ENCODE results near the gene TBC1D14.
A peak's percentile ranks its signal among the peaks of the same experiment; 100 is the strongest.

Gene TBC1D14, protein sequence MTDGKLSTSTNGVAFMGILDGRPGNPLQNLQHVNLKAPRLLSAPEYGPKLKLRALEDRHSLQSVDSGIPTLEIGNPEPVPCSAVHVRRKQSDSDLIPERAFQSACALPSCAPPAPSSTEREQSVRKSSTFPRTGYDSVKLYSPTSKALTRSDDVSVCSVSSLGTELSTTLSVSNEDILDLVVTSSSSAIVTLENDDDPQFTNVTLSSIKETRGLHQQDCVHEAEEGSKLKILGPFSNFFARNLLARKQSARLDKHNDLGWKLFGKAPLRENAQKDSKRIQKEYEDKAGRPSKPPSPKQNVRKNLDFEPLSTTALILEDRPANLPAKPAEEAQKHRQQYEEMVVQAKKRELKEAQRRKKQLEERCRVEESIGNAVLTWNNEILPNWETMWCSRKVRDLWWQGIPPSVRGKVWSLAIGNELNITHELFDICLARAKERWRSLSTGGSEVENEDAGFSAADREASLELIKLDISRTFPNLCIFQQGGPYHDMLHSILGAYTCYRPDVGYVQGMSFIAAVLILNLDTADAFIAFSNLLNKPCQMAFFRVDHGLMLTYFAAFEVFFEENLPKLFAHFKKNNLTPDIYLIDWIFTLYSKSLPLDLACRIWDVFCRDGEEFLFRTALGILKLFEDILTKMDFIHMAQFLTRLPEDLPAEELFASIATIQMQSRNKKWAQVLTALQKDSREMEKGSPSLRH

DNA sequence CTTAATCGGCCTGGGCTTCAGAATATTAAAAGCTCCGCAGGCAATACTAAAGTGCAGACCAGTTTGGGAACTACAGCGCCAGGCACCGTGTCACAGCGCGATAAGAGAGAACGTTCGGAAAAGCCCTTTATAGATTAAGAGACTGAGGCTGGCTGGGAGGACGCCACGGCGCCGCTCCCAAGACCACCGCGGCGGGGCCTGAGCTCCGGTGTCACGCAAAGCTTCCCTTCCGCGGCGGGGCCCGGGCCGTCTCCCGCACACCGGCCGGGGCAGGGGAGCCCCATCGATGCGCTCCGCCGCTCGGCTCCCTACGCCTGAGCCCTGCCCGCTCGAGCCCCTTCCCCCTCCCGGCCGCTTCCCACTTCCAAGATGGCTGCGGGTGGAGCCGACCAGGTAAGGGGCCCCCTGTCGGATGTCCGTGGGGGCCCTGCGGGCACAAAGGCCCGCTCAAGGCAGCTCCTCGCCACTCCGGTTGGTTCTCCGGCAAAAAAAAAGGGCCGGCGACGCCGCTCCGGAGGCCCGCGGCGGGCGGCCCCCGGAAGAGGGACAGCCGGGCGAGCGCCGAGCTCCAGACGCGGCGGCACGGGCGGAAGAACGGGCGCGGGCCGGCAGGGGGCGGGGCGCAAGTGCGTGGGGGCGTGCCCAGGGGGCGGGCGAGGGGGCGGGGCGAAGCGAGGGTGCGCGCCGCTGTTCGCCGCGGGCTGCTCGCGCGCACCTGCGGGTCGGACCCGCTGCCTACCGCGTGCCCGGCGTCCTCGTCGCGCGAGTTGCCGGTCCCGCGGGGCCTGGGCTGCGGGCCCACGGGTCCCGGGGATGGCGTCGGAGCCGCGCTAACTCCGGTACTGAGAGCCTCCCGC, at the start of gene TBC1D14:
Gene TBC1D14 (plus strand): TSS at position 714 of the 857 bp plus-strand sequence. CDS start 13,564 bp downstream, outside the sequence.
- peak; percentile 92 for DNase-seq

DNA sequence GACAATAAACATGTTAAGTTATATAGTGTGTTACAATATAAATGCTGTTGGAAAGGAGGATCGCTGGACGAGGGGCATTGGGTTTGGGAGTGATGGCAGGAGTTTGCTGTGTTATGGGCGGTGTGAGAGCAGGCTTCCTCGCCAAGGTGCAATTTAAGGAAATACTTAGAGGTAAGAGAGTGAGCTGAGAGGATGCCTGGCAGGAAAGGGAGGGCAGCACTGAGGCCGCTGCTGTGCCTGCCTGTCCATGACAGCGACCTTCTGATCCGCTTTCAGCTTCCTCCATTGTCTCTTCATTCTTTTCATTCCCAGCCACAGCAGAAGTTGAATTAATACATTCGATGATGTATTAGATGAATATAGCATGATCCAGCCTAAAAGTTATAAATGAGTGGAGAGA, 41.2 kb upstream of the TBC1D14 start:
- no peak for DNase-seq

DNA sequence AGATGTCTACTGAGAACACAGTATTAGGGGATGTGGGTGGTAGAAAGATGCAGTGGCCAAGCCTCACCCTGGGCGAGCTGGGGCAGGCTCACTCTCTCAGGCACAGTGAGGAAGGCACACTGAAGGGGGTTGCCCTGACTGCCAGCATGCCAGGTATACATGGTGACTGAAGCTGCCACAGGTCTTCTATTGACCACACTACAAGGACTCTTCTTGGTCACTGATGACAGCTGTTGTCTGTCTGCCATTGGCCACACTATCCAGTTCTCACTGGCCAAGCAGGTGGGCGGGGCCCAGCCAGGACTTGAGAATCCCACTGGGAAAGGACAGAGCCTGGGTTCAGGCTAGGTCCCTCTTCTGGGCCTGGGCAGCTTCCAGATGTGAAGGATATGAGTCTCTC, 39.7 kb upstream of the TBC1D14 start:
- no peak for DNase-seq

DNA sequence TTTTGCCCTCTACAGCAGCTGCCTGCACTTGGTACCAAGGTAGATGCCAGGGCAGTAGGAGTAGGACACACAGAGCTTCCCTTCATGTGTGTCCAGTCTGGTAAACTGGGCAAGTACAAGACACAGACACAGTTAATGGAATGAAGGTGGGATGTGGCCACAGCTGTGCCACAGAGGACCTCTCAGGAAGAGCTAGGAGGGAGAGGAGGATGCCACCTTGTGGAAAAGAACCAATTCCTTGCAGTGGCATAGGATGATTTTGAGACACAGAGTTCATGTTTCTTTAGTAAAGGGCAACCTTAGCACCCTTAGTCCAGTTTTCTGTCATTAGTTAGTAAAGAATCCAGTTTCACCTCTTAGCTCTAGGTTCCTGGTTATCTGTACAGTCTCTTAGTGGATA, 36.3 kb upstream of the TBC1D14 start:
- DNase-seq: peak; percentile 49

DNA sequence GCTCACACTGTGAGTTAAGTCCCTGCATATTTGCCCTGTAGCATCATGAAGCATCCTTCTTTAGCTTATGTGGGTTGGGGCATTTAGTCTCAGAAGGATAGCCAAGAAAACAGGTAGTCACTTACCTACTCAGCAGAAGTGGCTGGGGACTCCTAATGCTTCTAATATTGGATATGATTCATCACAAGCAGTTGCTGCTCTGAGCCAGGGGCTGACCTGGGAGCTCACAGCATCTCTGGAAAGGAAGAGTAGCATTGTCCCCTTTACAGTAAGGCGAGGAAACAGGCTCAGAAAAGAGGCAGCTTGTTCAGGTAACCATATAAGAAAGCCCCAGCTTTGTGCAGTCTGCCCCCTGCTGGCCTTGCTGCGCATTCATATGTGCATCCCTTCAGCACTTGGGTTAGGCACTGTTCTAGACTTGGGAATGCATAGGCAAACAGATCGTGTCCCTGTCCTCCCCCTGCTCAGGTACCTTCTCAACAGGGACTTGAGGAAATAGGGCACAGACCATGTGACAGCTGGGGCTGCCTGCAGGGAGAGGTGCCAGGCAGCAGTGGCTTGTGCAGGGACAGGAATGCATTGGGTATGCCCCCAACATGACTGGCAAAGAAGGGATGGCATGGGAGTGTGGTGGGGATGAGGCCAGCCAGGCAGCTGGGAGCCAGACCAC, 35.7 kb upstream of the TBC1D14 start:
- peak; percentile 89 for DNase-seq

DNA sequence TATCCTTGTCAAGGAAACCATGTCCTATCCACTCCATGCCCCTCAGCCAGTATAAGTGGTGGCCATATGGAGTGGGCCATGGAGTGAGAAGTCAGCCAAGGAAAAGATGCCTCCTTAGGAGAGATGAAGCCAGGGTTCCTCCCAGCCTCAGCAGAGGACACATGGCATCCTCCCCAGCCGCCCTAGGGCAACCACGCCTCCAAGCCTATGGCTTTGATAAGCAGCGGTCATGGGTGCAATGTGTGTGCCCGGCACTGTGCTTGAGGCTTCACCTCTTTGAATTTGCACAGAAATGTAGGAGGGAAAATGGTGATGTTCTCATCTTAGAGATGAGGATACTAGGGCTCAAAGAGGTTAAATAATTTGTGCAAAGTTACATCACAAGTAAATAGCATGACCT, 34.6 kb upstream of the TBC1D14 start:
- DNase-seq: peak; percentile 57

DNA sequence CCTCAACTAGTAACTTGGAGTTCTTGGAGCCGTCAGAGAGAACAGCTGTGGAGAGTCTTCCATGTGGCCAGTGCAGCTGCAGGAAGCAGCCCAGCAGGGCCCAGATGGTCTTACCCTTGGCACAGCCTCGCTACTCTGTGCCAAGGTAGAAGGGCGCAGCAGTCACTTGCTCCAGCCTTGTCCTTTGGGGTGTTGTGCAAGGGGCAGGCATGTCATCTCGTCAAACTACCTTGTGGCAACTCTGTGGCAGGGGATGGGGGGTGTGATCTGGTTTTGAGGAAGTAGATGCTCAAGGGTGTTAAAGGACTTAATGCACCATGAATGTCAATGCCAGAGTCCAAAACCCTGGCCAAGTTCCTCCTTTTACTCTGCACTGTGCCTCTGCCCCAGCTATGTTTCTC, 34.2 kb upstream of the TBC1D14 start:
- DNase-seq: peak; percentile 87

DNA sequence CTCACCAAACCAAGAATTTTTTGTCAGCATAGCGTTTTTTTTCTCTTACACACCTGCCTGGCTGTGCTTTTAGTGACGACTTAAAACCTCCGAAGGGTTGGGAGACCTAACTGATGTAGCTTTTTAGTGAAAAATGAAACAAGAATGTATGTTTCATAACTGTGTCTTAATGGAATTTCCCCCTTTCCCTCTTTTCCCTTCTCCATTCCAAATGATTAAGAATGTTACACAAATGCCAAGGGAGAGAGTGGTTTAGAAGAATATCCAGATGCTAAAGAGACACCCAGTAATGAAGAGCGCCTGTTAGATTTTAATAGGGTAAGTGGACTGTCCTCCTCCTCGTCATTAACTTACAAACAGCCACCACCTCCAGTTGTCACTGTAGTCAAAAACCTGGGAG, 33.2 kb upstream of the TBC1D14 start:
- no peak for DNase-seq

DNA sequence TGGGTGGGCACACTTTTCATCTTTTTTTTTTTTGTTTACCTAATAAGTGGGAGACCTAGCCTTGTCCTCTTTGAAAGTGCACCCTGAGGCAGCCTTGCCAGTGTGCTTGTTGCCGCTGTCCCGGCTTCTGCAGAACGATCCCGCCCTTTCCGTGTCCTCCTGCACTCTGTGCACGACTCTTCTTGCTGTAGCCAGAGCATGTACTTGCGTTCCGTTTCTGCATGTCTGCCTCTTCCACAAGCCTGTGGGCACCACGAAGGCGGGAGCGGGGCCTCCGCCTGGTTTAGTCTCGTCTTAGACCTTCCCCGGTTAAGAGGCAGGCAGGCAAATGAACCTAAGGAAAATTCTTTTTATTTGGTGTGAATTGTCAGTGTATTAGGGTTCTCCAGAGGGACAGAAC, 32.6 kb upstream of the TBC1D14 start:
- DNase-seq: no peak

DNA sequence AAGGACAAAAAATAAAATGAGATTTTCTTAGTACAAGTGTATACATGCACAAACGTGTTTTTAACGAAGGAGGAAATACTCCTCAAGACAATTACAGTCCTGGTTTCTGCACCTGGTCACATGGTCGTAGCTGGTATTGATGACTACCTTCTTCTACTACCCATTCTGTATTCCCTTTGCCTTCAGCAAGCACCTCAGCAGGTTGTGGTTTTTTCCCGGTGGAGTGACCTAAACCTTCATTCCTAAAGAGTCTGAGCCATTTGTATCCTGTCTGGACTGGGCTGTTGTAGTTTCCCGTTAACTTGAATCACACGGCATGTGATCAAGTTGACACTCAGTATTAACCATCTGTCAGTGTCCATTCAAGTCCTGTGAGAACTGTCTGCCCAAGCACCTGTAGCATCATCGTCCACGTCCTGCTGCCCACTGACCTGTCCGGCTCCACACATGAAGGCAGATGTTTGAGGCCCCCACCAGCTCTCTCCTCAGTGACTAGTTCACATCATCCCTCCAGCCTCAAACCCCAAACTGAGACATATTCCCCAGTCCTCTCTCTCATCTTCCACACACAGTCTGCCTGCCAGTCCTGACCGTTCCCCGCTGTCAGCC, 31.1 kb upstream of the TBC1D14 start:
- DNase-seq: no peak

DNA sequence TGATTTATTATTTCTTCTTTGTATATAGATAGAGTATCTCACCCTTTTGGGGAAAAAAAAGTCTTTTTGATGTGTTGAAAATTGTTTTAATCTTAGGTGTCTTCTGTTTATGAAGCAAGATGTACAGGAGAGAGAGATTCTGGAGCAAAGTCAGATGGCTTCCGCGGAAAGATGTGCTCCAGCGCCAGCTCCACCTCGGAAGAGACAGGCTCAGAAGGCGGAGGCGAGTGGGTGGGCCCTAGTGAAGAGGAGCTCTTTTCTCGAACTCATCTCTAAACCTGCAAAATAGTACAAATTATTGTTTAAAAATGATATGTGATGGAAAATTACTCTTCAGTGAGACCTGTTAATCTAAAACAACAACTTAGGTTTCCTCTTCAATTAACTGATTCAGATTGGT, 28.9 kb upstream of the TBC1D14 start:
- DNase-seq: no peak

DNA sequence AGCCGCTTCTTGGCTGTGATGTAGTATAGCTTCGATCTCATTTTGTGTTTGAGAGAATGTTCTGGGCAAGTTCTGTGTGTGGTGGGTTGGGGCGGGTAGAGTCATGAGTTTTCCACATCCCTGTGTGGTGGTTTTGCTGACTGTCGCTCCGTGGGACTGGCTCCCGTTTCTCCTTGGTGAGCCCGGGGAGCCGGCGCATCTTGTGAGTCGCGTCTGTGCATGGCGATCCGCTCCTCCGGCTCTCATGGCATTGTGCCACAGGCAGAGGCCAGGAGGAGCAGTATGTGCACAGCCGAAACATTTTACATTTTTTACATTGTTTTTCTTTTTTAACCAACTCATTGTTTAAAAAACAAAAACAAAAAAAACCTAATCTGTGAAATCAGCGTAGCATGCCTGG, 27.7 kb upstream of the TBC1D14 start:
- DNase-seq: no peak

DNA sequence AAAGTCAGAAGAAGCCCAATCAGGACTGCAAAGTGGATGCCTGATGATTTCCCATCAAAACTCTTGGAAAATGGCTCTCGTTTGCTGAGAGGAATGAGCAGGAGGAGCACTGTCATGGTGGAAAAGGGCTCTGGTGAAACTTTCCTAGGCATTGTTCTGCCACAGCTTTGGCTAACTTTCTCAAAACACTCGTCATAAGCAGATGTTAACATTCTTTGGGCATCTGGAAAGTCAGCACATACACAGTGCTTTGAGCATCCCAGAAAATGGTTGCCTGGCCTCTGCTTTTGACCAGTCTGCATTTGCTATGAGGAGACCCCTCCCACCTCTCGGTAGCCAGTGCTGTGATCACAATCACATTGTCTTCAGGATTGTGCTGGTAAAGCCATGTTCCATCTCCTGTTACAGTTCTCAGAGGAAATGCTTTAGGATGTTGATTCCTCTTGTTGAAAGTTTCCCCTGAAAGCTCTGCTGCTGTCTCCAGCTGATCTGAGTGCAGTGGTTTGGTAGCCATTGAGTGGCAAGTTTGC, 25.2 kb upstream of the TBC1D14 start:
- no peak for DNase-seq

DNA sequence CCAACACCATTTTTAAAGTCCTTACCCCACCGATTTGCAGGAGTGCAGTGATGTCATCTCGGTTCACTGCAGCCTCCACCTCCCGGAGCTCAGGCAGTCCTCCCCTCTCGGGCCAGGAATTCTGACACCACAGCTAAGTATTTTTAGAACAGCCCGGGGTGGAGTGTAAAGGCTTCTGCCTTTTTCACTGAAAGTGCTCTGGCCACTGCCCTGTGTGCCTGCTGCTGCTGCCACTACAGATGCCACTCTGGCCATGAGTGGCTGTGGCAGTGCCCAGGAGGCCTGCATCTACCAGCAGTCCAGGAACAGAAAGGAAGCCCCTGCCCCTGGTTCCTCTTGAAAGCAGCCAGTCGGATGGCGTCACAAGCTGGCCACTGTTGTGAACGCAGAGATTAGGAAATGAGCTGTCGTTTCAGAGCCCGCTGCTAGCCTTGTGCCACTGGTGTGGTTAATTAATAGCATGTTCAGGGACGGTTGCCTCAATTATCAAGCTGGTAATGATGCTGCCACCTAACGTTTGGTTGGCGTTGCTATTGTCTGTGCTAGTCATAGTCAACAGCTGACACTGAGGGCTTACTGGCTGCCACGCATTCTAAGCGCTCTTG, 23.6 kb upstream of the TBC1D14 start:
- DNase-seq: peak; percentile 97

DNA sequence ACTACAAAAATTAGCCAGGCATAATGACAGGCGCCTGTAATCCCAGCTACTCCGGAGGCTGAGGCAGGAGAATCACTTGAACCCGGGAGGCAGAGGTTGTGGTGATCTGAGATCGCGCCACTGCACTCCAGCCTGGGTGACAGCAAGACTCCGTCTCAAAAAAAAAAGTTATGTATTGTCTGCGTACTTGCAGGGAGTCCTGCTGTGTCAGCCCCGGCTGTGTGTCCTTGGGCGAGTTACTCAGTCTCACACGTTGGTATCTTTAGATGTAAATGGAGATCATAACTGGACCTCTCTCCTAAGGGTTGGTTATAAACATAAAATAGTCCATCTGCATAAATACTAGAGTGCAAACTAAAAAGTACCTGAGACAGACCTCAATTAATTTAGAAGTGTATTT, 22.7 kb upstream of the TBC1D14 start:
- DNase-seq: peak; percentile 10

DNA sequence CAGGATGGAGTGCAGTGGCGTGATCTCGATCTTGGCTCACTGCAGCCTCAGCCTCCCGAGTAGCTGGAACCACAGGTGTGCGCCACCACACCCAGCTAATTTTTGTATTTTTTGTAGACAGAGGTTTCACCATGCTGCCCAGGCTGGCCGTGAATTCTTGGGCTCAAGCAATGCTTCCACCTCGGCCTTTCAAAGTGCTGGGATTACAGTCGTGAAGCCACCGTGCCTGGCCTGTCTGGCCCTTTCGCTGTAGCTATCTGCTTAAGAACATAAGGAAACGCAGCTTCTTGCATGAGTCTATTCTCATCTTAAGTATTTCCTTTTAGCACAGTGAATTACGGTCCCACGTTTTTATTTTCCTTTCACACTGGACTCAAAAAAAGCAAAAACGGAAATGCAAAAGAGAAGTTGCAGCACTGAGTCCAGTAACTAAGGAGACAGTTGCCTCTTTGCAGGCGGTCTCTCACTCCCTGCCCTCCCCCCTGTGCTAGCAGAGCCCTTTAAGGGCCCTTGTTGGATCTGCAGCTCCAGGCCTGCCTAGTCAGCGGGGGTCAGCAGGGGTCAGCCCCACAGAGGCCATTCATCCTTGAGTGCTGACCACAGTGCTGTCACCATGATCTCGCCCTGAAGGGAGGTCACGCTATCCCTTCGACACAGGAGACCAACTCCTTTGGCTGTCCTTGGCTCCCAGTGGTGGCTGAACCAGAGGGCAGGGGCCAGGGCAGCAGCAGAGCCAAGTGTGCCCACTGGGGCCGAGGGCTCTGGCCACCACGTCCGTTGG, 21.8 kb upstream of the TBC1D14 start:
- peak; percentile 66 for DNase-seq

DNA sequence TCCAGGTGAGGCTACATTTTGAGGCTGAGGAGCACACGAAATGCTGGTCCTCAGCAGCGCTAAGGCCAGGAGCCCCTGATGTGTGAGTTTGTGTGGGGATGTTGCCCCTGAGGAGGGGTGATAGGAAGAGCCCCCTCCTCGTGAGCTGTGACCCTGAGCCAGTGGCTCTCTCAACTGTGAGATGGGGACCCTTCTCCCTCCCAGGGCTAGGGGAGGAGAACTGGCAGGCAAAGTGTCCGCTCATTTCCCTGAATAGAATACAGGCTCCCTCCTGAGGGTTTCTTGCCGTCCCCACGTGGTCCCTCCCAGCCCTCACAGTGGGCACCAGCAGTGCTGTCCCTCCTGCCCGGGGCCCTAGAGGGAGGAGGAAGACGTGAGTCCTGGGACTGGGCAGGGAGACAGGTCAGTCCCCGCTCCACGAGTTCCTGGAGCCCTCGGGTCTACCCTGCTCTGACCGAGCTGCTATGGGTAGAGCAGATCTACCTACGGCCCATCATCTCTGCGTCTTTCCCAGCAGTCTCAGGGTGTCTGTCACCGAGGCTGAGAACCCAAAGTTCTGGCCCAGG, 21.0 kb upstream of the TBC1D14 start:
- peak; percentile 9 for DNase-seq

DNA sequence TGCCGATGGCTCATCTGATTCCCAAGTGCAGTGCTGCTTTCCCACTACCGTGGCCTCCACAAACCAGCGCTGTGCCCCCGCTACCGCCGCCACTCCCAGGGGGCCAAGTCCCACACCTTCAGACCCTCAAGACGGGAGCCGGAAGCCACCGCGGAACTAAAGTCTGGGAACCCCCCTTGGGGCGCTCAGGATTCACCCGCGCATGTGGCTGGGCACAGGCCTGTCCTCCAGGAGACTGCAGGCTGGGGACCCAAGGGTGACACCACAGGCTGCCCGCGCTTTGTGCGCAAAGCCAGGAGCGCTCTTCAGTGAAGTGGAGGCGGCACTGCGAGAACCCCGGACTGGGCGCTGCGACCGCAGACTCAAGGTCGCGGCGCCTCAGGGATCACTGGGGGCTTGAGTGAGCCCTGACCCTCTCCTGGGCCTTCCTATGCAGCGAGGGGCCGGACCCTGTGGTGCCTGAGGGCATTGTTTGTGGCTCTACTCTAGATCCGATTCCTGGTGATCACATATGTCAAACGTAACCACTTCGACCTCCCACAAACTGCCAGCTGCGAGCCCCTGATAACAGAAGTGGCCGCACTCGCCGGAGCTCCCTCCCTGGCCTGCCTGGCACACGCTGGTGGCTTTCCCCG, 20.4 kb upstream of the TBC1D14 start:
- peak; percentile 98 for DNase-seq

DNA sequence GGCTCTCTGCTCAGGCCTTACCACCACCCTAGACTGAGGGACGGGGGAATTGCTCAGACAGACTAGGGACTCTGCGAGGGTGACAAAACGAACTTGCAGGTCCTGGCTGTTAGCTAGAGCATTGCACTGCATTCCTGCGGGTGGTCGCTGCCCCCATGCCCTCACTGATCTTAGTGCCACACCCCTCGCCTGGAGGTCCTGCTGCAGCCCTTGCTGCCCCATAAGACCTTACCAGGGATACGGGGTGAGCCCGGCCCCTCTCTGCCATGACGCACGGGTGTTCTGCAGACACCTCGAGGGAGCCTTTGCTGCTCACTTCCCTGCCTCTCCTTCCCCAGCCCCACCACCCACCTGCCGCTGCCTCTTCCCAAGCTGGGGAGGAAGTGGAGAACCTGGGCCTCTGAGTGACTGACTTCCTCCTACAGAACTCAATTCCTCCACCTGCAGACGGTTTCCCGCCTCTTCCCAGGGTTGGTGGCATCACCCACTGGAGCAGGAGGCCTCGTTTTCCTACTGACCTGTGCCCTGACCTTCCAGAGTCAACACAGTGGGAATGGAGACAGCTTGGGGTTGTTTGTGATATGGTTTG, 19.8 kb upstream of the TBC1D14 start:
- no peak for DNase-seq

DNA sequence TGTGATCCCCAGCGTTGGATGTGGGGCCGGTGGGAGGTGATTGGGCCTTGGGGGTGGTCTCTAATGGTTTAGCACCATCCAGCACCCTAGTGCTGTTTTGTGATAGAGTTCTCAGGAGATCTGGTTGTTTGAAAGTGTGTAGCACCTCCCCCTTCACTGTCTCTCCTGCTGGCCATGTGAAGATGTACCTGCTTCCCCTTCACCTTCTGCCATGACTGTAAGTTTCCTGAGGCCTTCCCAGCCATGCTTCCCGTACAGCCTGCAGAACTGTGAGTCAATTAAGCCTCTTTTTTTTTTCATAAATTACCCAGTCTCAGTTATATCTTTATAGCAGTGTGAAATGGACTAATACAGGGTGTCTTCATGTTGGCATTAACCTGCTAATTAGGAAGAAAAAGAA, 19.3 kb upstream of the TBC1D14 start:
- no peak for DNase-seq
